Astrocyte of the hippocampus (primary cell): ENCODE results near the gene LYL1.

Experiments
- DNase-seq: peaks from one replicate; pipeline ENCODE4 v3.0.0; 2011; ENCODE audit warnings: low read depth, low spot score

The LYL1 gene

DNA sequence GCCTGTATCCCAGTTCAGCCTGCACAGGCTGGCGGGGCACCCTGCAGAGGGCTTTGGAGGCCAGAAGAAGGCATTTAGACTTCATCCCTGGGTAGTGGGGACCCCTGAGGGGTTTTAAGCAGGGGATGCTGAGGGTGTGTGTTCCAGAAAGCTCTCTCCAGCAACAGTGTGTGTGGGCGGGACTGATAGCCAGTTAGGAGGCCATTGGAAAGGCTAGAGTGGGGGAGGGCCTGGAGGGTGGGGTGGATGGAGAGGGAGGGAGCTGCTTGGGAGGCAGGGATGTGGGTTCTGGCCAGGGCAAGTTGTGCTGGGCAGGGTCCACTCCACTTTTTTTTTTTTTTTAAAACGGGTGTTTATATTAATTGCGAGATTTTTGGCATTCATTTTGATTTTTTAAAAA lies 28.3 kb downstream of the LYL1 start:
- DNase-seq = no peak

DNA sequence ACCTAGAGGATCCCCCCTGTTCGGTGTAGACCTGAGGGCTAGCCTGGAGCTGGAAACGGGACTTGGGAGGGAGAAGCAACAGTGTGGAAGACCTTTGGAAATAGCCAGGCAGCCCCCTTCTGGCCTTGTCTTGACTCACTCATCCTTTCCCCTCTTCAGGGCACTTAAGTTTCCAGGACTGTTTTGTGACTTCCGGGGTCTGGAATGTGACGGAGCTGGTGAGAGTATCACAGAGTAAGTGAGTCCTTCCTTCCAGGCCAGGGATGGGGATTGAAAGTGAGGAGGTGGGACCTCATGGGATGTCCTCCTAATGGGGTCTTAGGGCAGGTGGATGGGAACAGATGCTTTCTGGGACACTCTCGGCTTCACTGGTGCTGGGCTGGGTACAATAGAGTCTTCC lies 29.4 kb downstream of the LYL1 start:
- no peak for DNase-seq

DNA sequence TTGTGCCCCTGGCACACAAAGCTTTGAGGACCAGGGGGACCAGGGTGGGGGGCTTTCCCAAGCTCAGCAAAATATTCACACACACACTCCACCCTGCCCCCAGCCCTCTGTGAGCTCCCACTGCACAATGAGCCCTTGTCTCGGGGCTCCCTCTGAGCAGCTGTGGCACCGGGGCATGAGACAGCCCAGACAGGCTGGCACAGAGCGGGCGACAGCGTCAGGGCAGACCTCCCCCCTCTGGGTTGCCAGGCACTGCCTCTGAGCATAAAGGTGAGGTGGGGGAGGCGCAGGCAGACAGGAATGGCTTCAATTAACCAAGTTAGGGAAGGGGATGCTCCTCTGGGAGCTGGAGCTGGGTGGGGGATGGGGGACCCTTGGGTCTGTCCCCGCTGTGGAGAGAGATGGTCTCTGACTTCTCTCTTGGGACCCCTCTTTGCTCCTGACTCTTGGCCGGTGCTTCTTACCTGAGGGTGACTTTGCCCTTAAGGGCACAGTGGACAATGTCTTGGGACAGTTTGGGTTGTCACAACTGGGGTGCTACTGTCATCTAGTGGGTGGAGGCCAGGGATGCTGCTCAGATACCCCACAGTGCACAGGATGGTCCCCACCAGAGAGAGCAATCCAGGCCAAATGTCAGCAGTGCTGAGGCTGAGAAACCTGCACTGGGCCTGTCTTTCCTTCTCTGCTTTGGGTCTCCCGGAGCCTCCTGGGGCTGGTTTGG lies 30.3 kb downstream of the LYL1 start:
- DNase-seq = no peak

DNA sequence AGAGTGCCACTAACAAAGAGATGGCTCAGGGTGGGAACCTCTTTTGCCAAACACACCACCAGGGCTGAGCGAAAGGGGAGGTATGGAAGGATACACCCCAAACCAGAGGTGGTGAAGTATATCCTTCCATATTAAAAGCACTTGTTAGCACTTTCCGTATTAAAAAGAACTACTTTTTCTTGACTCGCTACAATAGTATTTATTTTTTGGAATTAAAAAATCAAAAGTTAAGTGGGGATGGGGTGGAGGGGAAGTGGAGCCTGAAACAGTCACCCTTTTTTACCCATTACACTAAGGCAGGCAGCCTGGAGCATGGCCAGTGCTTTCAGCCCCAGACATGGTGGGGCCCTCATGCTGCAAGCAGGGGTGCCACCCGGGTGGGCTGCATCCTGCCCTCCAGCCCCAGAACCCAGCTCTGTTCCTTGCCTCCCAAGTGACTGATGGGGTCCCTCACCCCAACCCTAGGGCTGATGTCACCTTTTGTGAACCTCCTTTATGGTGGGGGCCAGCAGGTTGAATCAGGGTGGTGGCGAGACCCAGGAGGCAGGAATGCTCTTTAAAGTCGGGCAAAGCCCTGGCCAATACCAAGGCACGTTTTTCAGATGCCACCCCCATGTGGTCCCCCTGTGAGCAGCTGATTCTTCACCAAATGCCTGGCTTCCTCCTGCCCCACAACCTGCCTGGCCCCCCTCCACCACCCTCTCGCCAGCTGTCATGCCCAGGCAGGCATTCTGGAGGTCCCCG lies 31.0 kb downstream of the LYL1 start:
- no peak for DNase-seq

GRCh38 chr19:13070425-13071140 lies 32.1 kb downstream of the LYL1 start:
- no peak for DNase-seq

GRCh38 chr19:13069415-13070359 lies 33.0 kb downstream of the LYL1 start:
- no peak for DNase-seq

- DNase-seq = no peak
Measured at GRCh38 chr19:13068085-13068846, 34.4 kb downstream of the LYL1 start.

DNA sequence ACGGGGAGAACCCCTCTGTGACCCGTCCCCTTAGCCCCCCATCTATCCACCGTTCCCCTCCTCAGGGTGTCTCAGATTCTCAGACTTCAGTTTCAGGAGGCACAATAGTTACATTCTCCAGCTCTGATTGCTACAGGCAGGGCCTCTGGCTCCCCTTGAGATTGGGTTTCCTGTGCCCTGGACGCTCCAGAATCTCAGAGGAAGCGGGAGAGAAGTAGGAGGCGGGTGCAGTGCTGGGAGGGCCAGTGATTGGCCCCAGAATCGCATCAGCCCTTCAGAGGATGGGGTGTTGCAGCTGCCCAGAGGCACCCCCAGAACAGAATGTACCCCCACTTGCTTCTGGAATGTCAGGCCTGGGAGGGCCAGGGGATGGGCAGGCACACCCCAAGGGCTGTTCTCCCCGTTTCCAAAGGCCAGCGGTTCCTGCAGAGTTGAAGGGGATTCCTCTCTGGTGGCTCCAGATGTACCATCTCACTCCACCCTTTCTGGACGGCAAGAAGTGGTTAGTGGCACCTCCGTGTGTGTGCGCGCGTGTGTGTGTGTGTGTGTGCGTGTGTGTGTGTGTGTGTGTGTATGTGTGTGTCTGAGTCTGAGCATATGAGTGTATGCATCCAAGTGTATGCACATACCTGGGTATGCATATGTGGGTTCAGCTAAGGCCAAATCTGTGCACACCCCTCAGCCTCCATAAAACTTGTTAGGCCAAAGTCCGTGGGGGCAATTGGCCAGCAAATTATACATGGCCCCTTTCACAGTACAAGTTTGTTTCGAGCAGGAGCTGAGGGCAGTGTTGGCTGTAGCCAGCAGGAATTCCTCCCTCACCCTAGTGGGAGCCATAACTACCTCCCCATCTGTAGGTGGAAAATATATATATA lies 35.5 kb downstream of the LYL1 start:
- no peak for DNase-seq

- no peak for DNase-seq
Measured at GRCh38 chr19:13066226-13066625, 36.4 kb downstream of the LYL1 start.

DNA sequence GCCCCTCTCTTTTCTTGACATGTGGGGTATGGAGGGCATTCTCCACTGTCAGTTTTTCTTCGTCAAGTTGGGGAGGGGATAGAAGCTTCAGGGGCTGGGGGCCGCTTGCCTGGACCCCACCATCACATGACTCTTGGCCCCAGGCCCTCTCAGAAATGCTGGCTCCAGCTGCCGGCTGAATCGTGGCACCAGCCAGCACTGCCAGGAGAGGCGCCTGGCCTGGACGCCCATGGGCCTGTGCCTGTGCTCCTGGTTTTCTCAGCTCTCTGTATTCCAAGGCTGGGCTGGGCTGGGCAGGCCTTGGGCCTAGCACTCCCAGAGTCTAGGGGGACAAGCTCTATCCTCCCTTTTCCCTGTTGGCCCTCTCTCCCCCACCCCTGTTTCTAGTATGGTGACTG lies 38.6 kb downstream of the LYL1 start:
- no peak for DNase-seq

GRCh38 chr19:13063461-13064091 lies 39.1 kb downstream of the LYL1 start:
- no peak for DNase-seq

DNA sequence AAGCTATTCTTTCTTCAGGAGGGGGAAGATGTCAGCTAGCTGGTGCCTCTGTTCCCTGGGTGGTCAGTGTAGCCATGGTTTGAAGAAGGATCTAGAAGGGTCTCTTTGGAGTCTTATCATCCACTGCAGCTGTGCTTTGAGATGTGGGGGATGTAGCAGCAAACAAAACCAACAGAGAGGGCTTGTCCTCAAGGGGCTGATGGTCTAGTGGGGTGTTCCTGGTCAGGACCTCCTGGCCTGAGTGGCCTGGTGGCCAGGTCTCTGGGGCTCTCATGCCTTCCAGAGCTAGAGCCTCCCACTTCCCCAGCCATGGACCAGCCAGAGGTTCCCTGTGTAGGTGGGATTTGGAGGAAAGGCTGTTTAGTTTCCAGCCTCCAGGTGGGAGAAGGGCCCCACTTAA lies 40.3 kb downstream of the LYL1 start:
- DNase-seq = no peak

GRCh38 chr19:13060964-13061927 lies 41.4 kb downstream of the LYL1 start:
- peak; percentile 94 for DNase-seq

DNA sequence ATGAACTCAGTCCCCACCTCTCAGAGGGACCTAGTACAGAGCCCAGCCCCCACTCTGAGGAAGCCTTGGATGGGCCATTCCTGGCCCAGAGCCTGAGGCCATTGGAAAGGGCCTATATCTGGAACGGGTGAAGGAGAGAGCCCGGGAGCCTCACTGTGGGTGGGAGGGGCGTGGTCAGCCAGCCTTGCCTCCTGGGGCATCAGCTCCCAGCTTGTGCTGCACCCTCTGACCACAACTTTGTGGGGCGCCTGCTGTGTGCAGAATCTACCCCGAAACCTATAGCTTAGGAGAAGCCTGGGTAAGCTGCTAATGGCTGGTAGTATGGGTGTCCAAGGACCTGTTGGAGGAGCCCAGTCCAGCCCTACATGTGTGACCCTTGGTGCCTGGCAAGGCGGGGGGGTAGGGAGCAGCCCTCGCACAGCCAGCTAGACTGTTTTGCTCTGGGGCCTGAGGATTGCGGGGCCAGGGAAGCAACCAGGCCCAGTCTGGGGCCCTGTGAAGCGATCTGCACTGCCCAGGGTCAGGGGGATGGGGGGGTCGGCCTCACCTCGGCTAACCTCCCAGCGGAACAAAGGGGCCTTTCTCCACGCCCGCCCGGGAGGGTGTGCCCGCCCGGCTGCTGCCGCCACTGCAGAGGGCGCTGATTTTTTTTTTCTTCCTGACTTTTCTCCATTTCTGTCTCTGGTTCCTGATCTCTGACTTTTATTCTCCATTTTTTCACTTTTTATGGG lies 42.3 kb downstream of the LYL1 start:
- DNase-seq = peak; percentile 48

GRCh38 chr19:13058951-13059660 lies 43.6 kb downstream of the LYL1 start:
- DNase-seq = no peak

DNA sequence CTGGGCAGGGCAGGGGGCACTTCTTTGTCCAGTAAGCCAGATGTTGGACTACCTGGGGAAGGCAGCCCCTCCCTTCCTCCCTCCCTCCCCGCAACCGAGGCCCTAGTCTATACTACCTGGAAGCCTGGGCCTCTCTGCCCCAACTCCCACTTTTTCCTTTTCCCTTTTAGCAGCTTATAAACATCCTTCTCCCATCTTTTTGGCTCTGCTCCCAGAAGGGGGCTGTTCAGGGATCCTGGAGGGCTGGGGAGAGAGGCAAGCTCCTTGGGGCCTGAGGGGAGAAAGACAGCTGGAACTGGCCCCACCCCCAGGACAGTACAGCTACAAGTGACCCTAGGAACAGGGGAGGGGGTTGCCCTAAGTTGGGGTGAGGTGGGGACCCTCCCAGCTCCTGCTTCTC lies 44.9 kb downstream of the LYL1 start:
- DNase-seq = no peak

DNA sequence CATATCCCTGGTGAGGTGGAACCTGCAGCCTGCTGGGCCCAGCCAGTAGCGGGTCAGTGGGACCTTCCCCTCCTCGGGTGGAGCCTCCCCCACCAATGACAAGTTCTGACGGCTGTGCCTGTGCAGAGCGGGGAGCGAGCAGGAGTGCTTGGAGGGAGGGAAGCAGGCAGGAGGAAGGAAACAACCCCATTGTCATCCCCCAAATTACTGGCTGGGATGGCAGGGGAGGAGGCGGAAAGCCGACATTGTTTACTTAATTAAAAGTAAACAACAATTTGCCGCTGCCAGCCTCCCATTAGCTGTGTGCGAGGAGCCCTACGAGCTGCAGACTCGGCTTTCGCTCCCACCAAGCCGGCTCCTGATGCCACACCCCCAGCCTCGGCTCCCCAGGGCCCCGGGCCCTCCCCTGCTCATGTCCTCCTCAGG lies 45.5 kb downstream of the LYL1 start:
- no peak for DNase-seq
